Stimulated activated naive CD4-positive, alpha-beta T cell treated with Interleukin-2 at 50 U/mL for 16 hours (primary cell): ENCODE data around the gene INTS2.
"Not testable (repeated sequence)": the region's sequence is repeated elsewhere in the genome, so short reads cannot be mapped to it uniquely, and the experiment has no call there.

Experiments used
- DNase-seq: peaks from one replicate; lab custom pipeline; 2025; lab: John Stamatoyannopoulos, UW

The INTS2 gene

DNA sequence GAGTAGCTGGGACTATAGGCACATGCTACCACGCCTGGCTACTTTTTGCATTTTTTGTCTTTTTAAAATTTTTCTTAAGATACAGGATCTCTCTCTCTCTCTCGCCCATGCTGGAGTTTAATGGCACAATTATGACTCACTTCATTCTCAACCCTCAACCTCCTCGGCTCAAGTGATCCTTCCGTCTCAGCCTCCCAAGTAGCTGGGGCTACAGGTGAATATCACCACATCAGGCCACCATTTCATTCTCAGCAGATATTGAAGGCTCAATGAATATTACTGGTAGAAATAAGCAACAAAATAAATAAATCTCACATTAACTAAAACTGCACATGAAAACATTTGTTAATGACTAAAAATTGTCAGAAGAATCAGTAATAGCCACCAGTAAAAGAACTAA, 106.1 kb downstream of the INTS2 start:
- DNase-seq: no peak

DNA sequence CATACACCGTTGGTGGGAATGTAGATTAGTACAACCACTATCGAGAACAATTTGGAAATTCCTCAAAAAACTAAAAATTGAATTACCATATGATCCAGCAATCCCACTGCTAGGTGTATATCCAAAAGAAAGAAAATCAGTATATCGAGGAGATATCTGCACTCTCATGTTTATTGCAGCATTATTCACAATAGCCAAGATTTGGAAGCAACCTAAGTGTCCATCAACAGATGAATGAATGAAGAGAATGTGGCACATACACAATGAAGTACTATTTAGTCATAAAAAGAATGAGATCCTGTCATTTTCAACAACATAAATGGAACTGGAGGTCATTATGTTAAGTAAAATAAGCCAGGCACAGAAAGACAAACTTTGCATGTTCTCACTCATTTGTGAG, 108.5 kb downstream of the INTS2 start:
- not testable (repeated sequence) for DNase-seq

DNA sequence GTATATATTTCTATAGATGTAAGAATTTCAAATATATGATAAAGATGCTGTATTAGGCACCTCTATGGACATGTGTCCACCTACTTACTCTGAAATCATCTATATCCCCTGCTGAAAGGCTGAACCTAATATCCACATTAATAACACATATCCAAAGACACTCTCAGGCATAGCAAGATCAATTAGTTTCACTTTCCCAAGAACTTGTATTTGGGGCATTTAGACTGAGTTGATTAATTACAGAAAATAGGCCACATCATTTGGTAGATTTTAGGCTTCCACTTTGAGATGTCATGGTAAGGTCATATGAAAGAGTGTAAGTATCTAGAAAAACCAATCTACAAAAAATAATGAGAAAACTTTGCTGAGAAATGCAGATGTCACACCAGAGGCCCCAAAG, 109.6 kb downstream of the INTS2 start:
- DNase-seq: no peak

DNA sequence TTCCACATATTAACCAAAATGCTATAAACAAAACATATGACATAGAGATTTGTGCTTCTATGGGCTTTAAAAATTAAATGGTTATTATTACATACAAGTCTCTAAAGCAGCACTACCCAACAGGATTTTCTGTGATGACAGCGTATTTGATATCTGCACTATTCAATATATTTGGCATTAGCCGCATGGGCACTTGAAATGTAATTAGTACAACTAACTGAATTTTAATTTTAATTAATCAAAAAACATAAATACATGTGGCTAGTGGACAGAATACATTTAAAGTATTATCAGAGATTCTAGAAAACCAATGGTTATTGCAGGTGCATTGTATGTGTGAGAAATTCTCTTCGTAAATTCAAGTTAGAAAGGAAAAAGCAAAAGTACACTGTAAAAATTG, 110.3 kb downstream of the INTS2 start:
- no peak for DNase-seq

DNA sequence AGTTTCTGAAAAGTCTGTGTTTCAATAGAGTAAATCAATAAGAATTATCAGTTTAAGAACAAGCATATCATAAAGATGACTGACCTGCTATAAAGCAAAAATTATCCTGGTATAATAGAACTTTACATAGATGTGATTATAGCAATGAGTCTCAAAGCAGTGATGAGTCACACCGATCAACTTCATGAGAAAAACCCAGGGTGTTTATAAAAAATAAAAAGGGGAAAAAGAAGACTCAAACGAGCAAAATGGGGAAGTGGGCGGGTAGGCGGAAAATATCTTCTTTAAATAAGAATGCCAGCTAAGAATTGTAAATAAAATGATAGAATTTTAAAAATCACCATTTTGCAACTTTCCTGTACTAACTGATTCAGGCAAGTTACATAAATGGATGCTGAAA, 111.2 kb downstream of the INTS2 start:
- no peak for DNase-seq

DNA sequence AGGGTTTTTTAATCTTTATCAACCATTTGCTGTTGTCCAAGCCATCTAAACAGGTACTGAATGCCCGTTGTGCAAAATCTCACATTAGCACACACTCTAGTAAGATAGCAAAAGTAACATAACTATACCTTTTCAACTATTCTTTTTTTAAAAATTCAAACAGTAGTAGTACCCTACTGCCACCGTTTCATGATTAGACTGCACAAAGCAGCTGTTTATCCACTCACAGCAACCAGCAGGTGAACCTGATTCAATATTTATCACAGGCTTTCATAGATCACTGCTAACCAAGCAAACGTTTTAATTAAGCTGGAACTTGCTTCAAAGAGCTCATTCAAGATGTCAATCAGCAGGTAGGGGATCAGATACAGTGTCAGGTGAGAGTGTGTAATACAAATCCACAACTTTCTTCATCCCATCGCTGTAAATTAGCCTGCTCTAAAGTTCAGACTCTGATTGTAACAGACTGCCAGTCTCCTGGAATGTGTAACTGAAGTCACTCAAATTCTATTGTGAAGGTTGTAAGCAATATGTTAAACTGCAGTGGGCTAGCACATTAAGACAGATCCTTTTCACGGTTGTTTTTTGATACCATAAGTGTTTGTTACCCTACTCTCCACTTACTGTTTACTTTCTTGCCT, 111.8 kb downstream of the INTS2 start:
- DNase-seq: no peak
